Measurements from ENCODE around the gene TCF7L2. TPM values are rescaled to one million over a fixed set of nuclear protein-coding genes. Genes with fewer than 3 reads are reported as not detected.

TCF7L2 gene
- polyA plus RNA-seq, 1 donor from 2014 or later, result 1.7 TPM

- Histone ChIP-seq H4K20me1 (ENCODE audit: insufficient read depth) (no peaks in the 10 kb centered on the region), H3F3A (ENCODE audit: insufficient read depth, low read length, poor library complexity, severe bottlenecking) (no peaks in the 10 kb centered on the region), H3K27me3 (ENCODE audit: insufficient read depth, low read depth, low read length) (no peaks in the 10 kb centered on the region), H3K9me2 (ENCODE audit: insufficient read depth, low read length) (no peaks in the 10 kb centered on the region), H3K4me3 (ENCODE audit: low read length) (no peak overlapping the region), H3K9ac (ENCODE audit: low read length) (no peak overlapping the region), H3K79me2 (replicated peaks; ENCODE audit: insufficient read depth, low read length) (peaks cover 28% of the 10 kb centered on the region), H3K36me3 (ENCODE audit: insufficient read depth, low read length) (no peaks in the 10 kb centered on the region), H3K4me2 (ENCODE audit: low read length) (no peak overlapping the region), H3K9me3 (ENCODE audit: low read length) (no peaks in the 10 kb centered on the region), H3K27ac (ENCODE audit: low read length) (no peak overlapping the region), H2AFZ (ENCODE audit: low read depth, low read length) (no peak overlapping the region)
- TF ChIP-seq EP300 (conservative IDR thresholded peaks at IDR 0.05; ENCODE audit: poor library complexity, severe bottlenecking) (no peak), CTCF (IDR thresholded peaks at IDR 0.05; ENCODE audit: poor library complexity, severe bottlenecking) (no peak), RAD21 (conservative IDR thresholded peaks at IDR 0.05) (no peak), MXI1 (conservative IDR thresholded peaks at IDR 0.05; ENCODE audit: poor library complexity, severe bottlenecking) (no peak), TAF1 (IDR thresholded peaks at IDR 0.05; ENCODE audit: low read depth) (no peak)
Observed at GRCh38 chr10:112986544-112987190, 36.6 kb downstream of the TCF7L2 start.

- Histone ChIP-seq H3K4me3 (ENCODE audit: low read length) (no peak overlapping the region), H3K4me2 (ENCODE audit: low read length) (no peak overlapping the region), H3K79me2 (replicated peaks; ENCODE audit: insufficient read depth, low read length) (peaks cover 20% of the 10 kb centered on the region), H3K27ac (ENCODE audit: low read length) (no peak overlapping the region), H3K27me3 (ENCODE audit: insufficient read depth, low read depth, low read length) (no peaks in the 10 kb centered on the region), H3K36me3 (ENCODE audit: insufficient read depth, low read length) (no peaks in the 10 kb centered on the region), H3K9me3 (ENCODE audit: low read length) (no peaks in the 10 kb centered on the region), H2AFZ (ENCODE audit: low read depth, low read length) (no peak overlapping the region), H3K9ac (ENCODE audit: low read length) (no peak overlapping the region), H3F3A (ENCODE audit: insufficient read depth, low read length, poor library complexity, severe bottlenecking) (no peaks in the 10 kb centered on the region), H4K20me1 (ENCODE audit: insufficient read depth) (no peaks in the 10 kb centered on the region), H3K9me2 (ENCODE audit: insufficient read depth, low read length) (no peaks in the 10 kb centered on the region)
- TF ChIP-seq CTCF (IDR thresholded peaks at IDR 0.05; ENCODE audit: poor library complexity, severe bottlenecking), result no peak
- TF ChIP-seq MXI1 (conservative IDR thresholded peaks at IDR 0.05; ENCODE audit: poor library complexity, severe bottlenecking), result no peak
- no peak for TF ChIP-seq SMC3 (conservative IDR thresholded peaks at IDR 0.05; ENCODE audit: poor library complexity)
- TF ChIP-seq EP300 (conservative IDR thresholded peaks at IDR 0.05; ENCODE audit: poor library complexity, severe bottlenecking), result no peak
Observed at GRCh38 chr10:112988839-112989406, 38.9 kb downstream of the TCF7L2 start.

GRCh38 chr10:112989826-112990225 lies 39.8 kb downstream of the TCF7L2 start:
- TF ChIP-seq SMC3 (conservative IDR thresholded peaks at IDR 0.05; ENCODE audit: poor library complexity), result no peak
- no peak for TF ChIP-seq EP300 (conservative IDR thresholded peaks at IDR 0.05; ENCODE audit: poor library complexity, severe bottlenecking)
- no peak for TF ChIP-seq CTCF (IDR thresholded peaks at IDR 0.05; ENCODE audit: poor library complexity, severe bottlenecking)
- TF ChIP-seq RAD21 (conservative IDR thresholded peaks at IDR 0.05), result no peak
- no peak overlapping the region for H2AFZ ChIP-seq (ENCODE audit: low read depth, low read length)
- H3K4me3 ChIP-seq (ENCODE audit: low read length), result no peak overlapping the region
- no peaks in the 10 kb centered on the region for H3K27me3 ChIP-seq (ENCODE audit: insufficient read depth, low read depth, low read length)
- H3K9ac ChIP-seq (ENCODE audit: low read length), result no peak overlapping the region
- peaks cover 20% of the 10 kb centered on the region for H3K79me2 ChIP-seq (replicated peaks; ENCODE audit: insufficient read depth, low read length)
- no peaks in the 10 kb centered on the region for H3K36me3 ChIP-seq (ENCODE audit: insufficient read depth, low read length)
- H3K4me2 ChIP-seq (ENCODE audit: low read length), result no peak overlapping the region
- H3K27ac ChIP-seq (ENCODE audit: low read length), result no peak overlapping the region
- H3K9me3 ChIP-seq (ENCODE audit: low read length), result no peaks in the 10 kb centered on the region
- H3K9me2 ChIP-seq (ENCODE audit: insufficient read depth, low read length), result no peaks in the 10 kb centered on the region
- no peaks in the 10 kb centered on the region for H4K20me1 ChIP-seq (ENCODE audit: insufficient read depth)
- no peaks in the 10 kb centered on the region for H3F3A ChIP-seq (ENCODE audit: insufficient read depth, low read length, poor library complexity, severe bottlenecking)
